SK-N-SH (cell line): ENCODE data around the gene EXOC4.

Source experiments
- CTCF ChIP-seq: fragments of 200-600 bp; sonication (generic); IDR thresholded peaks from 2 replicates; pipeline ENCODE4 v1.6.1; 2017; ENCODE audit warnings: antibody characterized with exemption, mild to moderate bottlenecking, moderate library complexity
- SMC3 ChIP-seq: IDR thresholded peaks from 2 replicates; pipeline ENCODE4 v1.6.1; 2012; ENCODE audit warnings: low read depth, low read length, improper control_type of control experiment
- TAF1 ChIP-seq: IDR thresholded peaks from 2 replicates; pipeline ENCODE4 v1.6.1; 2012; ENCODE audit warnings: low read depth, mild to moderate bottlenecking, low read length, moderate library complexity, borderline replicate concordance

- TF ChIP-seq CTCF (no peak), TAF1 (no peak), SMC3 (no peak)
Measured at GRCh38 chr7:133702078-133702477, 449.2 kb downstream of the EXOC4 start.
